ENCODE measurements around the gene PPP4R4.
A peak's percentile ranks its signal among the peaks of the same experiment; 100 is the strongest.

PPP4R4 gene

GRCh38 chr14:94179244-94179643 lies 5.1 kb downstream of the PPP4R4 start:
- TF ChIP-seq GATA3 (IDR thresholded peaks at IDR 0.05; ENCODE audit: low read depth, low read length) (no peak), GATA2 (IDR thresholded peaks at IDR 0.05; ENCODE audit: low read depth, low read length) (no peak)

DNA sequence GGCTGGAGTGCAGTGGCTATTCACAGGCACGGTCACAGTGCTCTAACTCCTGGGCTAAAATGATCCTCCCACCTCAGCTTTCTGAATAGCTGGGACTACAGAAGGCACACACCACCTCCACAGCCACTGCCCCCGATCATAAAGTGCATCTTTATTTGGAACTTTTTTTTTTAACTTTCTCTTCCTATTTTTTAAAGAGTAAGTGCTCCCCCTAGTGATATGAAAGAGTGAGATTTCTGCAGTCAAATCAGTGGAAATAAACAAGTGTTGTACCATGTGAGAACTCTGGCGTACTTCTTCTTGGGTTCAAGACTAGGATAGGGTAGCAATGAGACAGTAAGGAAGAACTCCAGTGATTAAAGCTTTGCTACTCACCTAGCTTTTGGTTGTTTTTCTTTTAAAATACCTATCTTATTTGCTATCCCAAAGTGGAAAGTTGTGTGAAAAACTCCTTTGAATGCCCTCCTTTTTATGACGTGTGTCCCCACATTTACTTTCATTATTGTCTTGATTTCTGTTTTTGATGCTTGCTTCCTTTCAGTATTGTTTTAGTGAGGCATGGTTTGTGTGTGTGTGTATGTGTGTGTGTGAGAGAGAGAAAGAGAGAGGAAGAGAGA lies 6.6 kb downstream of the PPP4R4 start:
- TF ChIP-seq GATA2 (IDR thresholded peaks at IDR 0.05; ENCODE audit: low read depth, low read length) = no peak
- no peak for TF ChIP-seq GATA3 (IDR thresholded peaks at IDR 0.05; ENCODE audit: low read depth, low read length)

GRCh38 chr14:94181835-94182234 lies 7.7 kb downstream of the PPP4R4 start:
- TF ChIP-seq GATA2 (IDR thresholded peaks at IDR 0.05; ENCODE audit: low read depth, low read length) (no peak), GATA3 (IDR thresholded peaks at IDR 0.05; ENCODE audit: low read depth, low read length) (no peak)

- no peak for TF ChIP-seq GATA3 (IDR thresholded peaks at IDR 0.05; ENCODE audit: low read depth, low read length)
- TF ChIP-seq GATA2 (IDR thresholded peaks at IDR 0.05; ENCODE audit: low read depth, low read length) = no peak
These were observed 18.4 kb downstream of the PPP4R4 start for GRCh38 chr14:94192536-94192935.

DNA sequence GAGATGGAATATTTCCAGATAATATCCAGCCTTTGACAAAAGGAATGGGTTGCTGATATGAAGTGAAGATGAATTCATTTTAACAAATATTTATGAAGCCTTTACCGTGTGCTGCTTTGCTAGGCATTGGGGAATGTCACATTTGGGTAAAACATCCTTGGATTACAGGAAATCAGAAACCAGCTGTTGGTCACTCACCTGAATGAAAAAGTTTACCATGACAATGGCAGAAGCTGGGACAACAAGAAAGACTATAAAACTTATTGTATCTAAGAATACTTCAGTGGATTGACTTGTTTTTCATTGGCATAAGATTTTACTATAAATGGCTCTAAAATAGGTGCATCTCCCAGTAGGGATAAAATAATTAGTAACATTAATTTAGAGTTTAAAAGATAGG lies 19.7 kb downstream of the PPP4R4 start:
- TF ChIP-seq GATA2 (IDR thresholded peaks at IDR 0.05; ENCODE audit: low read depth, low read length) (no peak), GATA3 (IDR thresholded peaks at IDR 0.05; ENCODE audit: low read depth, low read length) (no peak)

GRCh38 chr14:94196057-94196456 lies 21.9 kb downstream of the PPP4R4 start:
- TF ChIP-seq GATA3 (IDR thresholded peaks at IDR 0.05; ENCODE audit: low read depth, low read length) (no peak), GATA2 (IDR thresholded peaks at IDR 0.05; ENCODE audit: low read depth, low read length) (no peak)

DNA sequence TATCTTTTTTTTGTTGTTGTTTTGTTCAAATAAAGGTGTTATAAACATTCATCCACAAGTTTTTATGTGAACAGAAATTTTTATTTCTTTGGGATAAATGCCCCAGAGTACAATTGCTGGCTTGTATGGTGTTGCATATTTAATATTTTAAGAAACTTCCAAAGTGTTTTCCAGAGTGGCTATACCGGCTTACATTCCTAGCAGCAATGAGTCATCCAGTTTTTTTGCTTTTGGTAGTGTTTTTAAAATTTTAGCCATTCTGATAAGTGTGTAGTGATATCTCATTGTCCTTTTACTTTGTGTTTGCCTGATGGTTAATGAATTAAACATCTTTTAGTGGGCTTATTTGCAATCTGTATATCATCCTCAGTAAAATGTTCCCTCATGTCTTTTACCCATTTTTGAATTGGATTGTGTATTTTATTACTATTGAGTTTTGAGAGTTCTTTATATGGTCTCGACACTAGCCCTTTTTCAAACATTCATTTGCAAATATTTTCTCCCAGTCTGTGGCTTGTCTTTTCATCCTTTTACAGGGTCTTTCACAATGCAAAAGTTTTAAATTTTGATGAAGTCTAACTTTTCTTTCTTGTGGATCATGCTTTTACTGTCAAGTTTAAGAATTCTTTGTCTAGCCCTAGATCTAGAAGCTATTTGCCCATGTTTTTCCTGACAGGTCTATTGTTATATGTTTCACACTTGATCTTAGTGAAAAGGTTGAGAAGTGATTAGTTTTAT lies 29.5 kb downstream of the PPP4R4 start:
- TF ChIP-seq GATA3 (IDR thresholded peaks at IDR 0.05; ENCODE audit: low read depth, low read length) = no peak
- no peak for TF ChIP-seq GATA2 (IDR thresholded peaks at IDR 0.05; ENCODE audit: low read depth, low read length)

GRCh38 chr14:94213021-94213420 lies 38.9 kb downstream of the PPP4R4 start:
- TF ChIP-seq GATA2 (IDR thresholded peaks at IDR 0.05; ENCODE audit: low read depth, low read length) (no peak), GATA3 (IDR thresholded peaks at IDR 0.05; ENCODE audit: low read depth, low read length) (no peak)

DNA sequence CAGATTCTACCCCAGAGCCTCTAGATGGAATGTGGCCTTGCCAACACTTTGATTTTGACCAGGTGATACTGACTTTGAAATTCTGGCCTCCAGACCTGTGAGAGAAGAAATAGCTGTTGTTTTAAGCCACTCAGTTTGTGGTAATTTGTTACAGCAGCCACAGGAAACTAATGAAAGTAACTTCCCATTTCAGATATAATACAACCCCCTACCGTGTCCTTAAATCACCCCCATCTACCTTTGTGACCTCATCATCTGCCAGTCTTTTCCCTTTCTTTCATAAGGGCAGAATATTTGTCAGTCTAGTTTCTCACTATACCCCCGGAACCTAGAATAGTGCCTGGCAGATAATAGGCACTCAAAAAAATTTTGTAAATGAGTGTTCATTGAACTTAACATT lies 39.6 kb downstream of the PPP4R4 start:
- TF ChIP-seq GATA3 (IDR thresholded peaks at IDR 0.05; ENCODE audit: low read depth, low read length) (no peak), GATA2 (IDR thresholded peaks at IDR 0.05; ENCODE audit: low read depth, low read length) (no peak)

DNA sequence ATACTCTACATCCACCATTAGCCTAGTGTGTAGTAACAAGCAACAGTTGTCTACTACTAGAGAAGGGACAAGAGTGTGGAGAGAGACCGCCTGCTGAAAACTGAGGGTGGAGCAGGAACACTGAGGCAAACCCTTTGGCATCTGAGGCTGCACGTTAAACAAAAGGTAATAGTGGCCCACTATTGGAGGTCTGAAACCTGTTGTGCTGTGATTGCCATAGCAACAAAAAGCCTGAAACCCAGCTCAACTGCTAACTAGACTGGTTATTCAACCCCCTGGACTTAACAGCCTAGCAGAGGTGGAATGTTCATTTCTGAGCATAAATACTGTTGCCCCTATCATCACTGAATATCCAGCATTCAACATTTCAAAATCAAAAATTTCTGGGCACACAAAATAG lies 43.0 kb downstream of the PPP4R4 start:
- TF ChIP-seq GATA2 (IDR thresholded peaks at IDR 0.05; ENCODE audit: low read depth, low read length) (no peak), GATA3 (IDR thresholded peaks at IDR 0.05; ENCODE audit: low read depth, low read length) (no peak)

- TF ChIP-seq GATA2 (IDR thresholded peaks at IDR 0.05; ENCODE audit: low read depth, low read length) = no peak
- TF ChIP-seq GATA3 (IDR thresholded peaks at IDR 0.05; ENCODE audit: low read depth, low read length) = no peak
These were observed 49.9 kb downstream of the PPP4R4 start for GRCh38 chr14:94224040-94224439.

DNA sequence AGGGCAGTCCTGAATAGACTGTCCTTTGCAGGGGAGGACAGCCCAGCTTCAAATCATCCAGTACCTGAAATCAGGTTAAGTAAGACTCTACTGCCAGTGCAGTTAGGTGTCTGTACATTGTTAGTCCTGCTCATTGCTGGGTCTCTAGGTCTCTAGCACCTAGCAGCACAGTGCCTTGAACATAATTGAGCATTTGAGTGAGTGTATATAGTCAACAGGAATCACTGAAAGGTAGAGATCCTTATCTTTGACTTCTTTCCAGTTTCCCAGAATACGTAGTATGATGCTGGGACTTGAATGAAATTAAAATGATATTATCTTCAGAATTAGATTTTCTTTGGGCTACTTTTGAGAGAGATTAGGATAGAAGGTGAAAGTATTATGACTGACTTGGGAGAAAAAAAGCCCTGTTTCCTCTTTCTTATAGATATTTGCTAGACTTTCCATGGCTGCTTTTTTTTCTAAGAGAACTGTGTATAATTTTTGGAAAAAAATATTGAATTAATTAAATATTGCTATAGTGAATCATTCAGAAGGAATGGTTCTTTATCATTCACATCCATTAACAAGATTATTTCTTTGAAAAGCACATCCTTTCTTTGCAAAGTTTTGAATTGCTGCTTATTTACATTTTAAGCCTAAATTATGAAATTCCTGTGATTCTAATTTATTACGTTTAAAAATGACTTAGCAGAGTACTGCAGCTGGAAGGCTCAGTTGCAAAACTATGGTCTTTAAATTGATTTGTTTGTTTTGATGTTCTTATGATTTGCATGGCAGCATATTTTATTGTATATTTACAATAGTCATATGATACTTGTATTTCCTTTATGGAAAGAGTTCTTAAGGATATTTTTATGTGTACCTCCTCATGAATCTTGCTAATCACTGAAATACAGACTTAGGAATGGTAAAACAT lies 51.6 kb downstream of the PPP4R4 start:
- TF ChIP-seq GATA2 (IDR thresholded peaks at IDR 0.05; ENCODE audit: low read depth, low read length) = peak; percentile 17; the same call in 1 of the 2 replicates
- 0 out of 2 replicates have a peak, but pooled peaks have one; percentile 29 for TF ChIP-seq GATA3 (IDR thresholded peaks at IDR 0.05; ENCODE audit: low read depth, low read length)

DNA sequence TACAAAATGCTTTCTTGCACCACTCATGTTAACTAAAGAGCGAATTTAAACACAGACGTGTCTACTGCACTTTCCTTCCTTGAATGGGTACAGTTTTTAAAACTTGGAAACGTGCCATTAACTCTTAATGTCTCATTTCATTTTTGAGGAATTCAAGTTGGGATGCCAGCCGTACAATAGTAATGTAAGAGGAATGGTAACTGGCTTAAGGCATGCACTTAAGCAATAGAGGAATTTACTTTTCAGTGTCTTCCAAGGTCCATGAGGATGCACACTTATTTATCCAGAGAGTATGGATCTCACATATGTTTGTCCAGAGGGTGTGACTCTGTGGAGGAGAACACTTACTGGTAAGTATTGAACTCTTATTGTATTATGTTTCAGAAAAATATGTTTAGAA lies 52.9 kb downstream of the PPP4R4 start:
- TF ChIP-seq GATA2 (IDR thresholded peaks at IDR 0.05; ENCODE audit: low read depth, low read length) (no peak), GATA3 (IDR thresholded peaks at IDR 0.05; ENCODE audit: low read depth, low read length) (no peak)

DNA sequence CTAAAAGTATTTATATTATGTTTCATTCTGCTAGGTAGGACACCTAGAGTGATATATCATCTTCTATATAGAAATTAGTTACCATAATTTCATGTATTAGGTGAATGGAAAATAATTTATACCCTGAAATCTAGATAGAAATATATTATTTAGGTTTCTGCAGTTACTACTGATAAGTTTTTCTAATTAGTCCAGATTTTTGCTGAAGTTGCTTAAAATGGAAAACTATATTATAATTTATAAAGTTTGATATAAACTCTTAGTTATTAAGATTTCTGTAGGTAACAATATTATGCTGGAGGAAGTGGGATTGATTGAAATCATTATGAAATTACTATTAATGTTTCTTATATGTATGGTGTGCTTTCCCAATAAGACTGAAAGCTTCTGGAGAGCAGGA lies 62.9 kb downstream of the PPP4R4 start:
- no peak for TF ChIP-seq GATA2 (IDR thresholded peaks at IDR 0.05; ENCODE audit: low read depth, low read length)

All from SH-SY5Y (cell line).